Left ventricle myocardium inferior (tissue), 1 donor: ENCODE results near the gene MUSK. TPM values are rescaled to one million over a fixed set of nuclear protein-coding genes. Genes with fewer than 3 reads are reported as not detected.
"Not testable (repeated sequence)": the region's sequence is repeated elsewhere in the genome, so short reads cannot be mapped to it uniquely, and the experiment has no call there.

Source experiments
- DNase-seq: peaks from one replicate; pipeline ENCODE4 v3.0.0-alpha.2; 2020
- H3K27ac ChIP-seq: fragments of 200-600 bp; replicated peaks from 2 replicates; pipeline ENCODE4 v1.8.0; 2021
- H3K27me3 ChIP-seq: fragments of 200-600 bp; 2 replicates; pipeline ENCODE4 v1.8.0; 2021; ENCODE audit warnings: low read depth
- H3K36me3 ChIP-seq: fragments of 200-600 bp; 2 replicates; pipeline ENCODE4 v1.8.0; 2021
- H3K4me1 ChIP-seq: fragments of 200-600 bp; 2 replicates; pipeline ENCODE4 v1.8.0; 2021
- H3K4me3 ChIP-seq: fragments of 200-600 bp; 2 replicates; pipeline ENCODE4 v1.8.0; 2021; ENCODE audit warnings: mild to moderate bottlenecking, moderate library complexity
- H3K9me3 ChIP-seq: fragments of 200-600 bp; replicated peaks from 2 replicates; pipeline ENCODE4 v1.8.0; 2021
- intact Hi-C: fragments of 100-400 bp; cut with micrococcal nuclease; formaldehyde crosslinking; loops from one replicate; pipeline ENCODE4 v1.11.0; 2022
- total RNA-seq: library from RNA; stranded (reverse); fragmentation: NEBNext Ultra II Directional; extraction: Animal tissue kit (Norgen Biotek cat#: 25700); gene quantifications from one replicate; pipeline ENCODE4 v1.2.1, GENCODE V29; 2021
- TF ChIP-seq, protein P1 (sequence below): fragments of 200-600 bp; IDR thresholded peaks from 2 replicates; pipeline ENCODE4 v1.8.0; 2021; ENCODE audit warnings: antibody characterized with exemption, mild to moderate bottlenecking, borderline replicate concordance
- donor health status: DM: no; HTN: yes; CAD: no; lungs with severe emphysema.

MUSK gene
- total RNA-seq, 1 donor from 2014 or later, result 1.5 TPM

DNA sequence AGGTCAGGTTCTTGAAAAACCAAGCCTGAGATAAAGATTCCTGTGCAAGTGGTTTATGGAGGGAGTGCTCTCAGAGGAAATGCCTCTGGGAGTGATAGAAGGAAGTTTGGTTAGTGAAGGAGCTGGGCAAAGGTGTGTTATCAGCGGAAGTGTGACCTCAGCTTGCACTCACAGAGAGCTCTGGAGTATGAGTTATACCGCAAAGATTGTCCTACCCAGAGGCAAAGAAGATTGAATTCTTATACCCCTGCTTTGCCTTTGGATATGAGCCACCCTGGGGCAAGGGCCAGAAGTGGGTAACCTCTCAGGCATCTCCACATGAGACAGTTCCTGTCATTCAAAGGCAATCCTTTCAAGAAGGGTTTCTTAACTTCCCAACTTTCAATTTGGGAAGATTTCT lies 145.6 kb downstream of the MUSK start:
- Histone ChIP-seq H3K36me3 (no peaks in the 10 kb centered on the region), H3K27ac (no peak overlapping the region), H3K27me3 (peaks cover 5% of the 10 kb centered on the region), H3K9me3 (no peaks in the 10 kb centered on the region), H3K4me1 (no peaks in the 10 kb centered on the region), H3K4me3 (no peak overlapping the region)
- intact Hi-C loops, result no loop called here
- no peak for DNase-seq
- TF ChIP-seq, protein P1, sequence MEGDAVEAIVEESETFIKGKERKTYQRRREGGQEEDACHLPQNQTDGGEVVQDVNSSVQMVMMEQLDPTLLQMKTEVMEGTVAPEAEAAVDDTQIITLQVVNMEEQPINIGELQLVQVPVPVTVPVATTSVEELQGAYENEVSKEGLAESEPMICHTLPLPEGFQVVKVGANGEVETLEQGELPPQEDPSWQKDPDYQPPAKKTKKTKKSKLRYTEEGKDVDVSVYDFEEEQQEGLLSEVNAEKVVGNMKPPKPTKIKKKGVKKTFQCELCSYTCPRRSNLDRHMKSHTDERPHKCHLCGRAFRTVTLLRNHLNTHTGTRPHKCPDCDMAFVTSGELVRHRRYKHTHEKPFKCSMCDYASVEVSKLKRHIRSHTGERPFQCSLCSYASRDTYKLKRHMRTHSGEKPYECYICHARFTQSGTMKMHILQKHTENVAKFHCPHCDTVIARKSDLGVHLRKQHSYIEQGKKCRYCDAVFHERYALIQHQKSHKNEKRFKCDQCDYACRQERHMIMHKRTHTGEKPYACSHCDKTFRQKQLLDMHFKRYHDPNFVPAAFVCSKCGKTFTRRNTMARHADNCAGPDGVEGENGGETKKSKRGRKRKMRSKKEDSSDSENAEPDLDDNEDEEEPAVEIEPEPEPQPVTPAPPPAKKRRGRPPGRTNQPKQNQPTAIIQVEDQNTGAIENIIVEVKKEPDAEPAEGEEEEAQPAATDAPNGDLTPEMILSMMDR, result no peak

DNA sequence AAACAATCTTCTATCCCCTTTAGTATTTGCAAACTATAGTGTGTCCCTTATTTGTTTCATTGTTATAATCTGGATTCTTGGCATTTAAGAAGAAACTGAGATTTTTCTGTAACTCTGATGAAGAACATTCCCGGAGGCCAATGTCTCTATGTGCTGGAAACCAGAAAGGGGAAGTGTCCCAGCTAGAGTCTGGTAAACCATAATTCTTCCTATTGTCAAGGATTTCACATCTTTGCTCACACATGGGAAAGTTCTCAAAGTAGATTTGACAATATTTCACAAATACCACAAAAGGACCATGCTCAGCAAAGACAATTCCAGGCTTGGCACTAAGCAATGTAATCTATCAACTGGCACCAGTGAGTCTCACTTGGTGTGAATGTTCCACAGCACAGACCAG lies 146.8 kb downstream of the MUSK start:
- Histone ChIP-seq H3K4me3 (no peak overlapping the region), H3K9me3 (no peaks in the 10 kb centered on the region), H3K4me1 (peaks cover 6% of the 10 kb centered on the region), H3K36me3 (no peaks in the 10 kb centered on the region), H3K27ac (no peak overlapping the region), H3K27me3 (peaks cover 5% of the 10 kb centered on the region)
- intact Hi-C loops, result no loop called here
- TF ChIP-seq, protein P1, result no peak
- DNase-seq, result no peak

DNA sequence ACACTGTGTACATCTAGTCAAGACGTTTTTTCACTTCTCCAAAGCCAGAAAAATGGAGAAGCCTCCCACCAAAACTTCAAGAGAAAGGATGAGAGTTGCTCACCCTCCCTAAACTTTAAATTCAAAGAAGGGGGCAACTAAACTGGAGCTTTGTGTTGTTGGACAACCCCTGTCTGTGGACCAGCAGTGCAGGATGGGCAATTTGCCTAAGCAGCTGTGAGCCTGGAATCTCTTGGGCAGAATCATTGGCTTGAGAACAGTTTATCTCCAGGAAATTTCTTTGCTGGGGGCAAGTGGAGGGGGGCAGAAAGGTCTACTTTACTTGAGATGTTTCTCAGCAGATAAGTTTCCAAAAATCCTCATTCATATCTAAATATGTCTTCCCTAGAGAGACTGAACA lies 151.8 kb downstream of the MUSK start:
- intact Hi-C loops, result no loop called here
- peaks cover 8% of the 10 kb centered on the region for H3K4me1 ChIP-seq
- no peak overlapping the region for H3K27ac ChIP-seq
- DNase-seq, result no peak
- H3K9me3 ChIP-seq, result peaks cover 20% of the 10 kb centered on the region
- H3K4me3 ChIP-seq, result no peak overlapping the region
- TF ChIP-seq, protein P1, result no peak
- H3K36me3 ChIP-seq, result no peaks in the 10 kb centered on the region
- H3K27me3 ChIP-seq, result no peaks in the 10 kb centered on the region

DNA sequence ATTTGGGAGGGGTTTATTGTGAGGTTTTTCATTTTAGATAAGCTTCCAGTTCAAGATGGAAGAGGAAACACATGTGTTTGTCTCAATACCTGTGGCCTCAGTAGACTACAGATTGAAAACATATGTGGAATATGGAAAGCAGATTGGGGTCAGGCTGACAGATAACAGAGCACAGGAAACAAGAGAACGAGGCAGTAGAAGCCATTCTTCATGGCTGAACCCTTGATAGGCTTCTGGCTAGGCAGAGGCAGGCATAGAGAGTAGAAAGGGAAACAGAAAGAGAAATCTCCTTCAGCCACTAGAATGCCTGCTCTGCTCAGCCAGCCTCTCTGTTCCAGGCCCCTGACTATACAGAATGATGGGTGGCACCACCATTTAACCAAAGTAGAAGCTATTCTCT lies 152.5 kb downstream of the MUSK start:
- no peaks in the 10 kb centered on the region for H3K27me3 ChIP-seq
- no peak overlapping the region for H3K27ac ChIP-seq
- H3K4me3 ChIP-seq, result no peak overlapping the region
- intact Hi-C loops, result no loop called here
- no peaks in the 10 kb centered on the region for H3K36me3 ChIP-seq
- peaks cover 8% of the 10 kb centered on the region for H3K4me1 ChIP-seq
- peaks cover 20% of the 10 kb centered on the region for H3K9me3 ChIP-seq
- TF ChIP-seq, protein P1, result no peak
- no peak for DNase-seq

DNA sequence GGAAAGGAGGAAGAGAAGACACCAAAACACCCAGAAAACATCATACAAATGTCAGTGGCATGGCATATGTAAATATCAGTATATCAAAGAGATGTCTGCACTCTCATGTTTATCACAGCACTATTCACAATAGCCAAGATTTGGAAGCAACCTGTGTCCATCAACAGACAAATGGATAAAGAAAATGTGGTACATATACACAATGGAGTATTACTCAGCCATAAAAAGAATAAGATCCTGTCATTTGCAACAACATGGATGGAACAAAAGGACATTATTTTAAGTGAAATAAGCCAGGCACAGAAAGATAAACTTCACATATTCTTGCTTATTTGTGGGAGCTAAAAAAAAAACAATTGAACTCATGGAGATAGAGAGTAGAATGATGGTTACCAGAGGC lies 156.5 kb downstream of the MUSK start:
- H3K27me3 ChIP-seq, DNase-seq, H3K36me3 ChIP-seq, intact Hi-C loops, H3K27ac ChIP-seq, H3K4me1 ChIP-seq, H3K4me3 ChIP-seq: not testable (repeated sequence)
- H3K9me3 ChIP-seq, result peaks cover 20% of the 10 kb centered on the region

DNA sequence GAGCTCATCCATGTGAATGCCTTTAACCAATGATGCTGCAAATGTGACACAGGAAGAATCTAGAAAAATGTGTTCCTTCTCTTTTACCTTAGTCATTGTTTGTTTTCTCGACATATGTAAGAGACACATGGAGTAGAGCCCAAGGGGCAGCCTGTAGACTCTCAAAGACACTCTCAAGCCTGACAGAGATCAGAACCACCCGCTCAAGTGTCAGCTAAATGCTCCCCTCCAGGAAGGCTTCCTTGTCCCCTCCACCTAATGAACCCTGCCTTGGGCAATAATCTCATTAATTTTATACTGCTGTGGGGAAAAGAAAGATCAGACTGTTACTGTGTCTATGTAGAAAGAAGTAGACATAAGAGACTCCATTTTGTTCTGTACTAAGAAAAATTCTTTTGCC lies 157.4 kb downstream of the MUSK start:
- H3K27ac ChIP-seq, result no peak overlapping the region
- H3K36me3 ChIP-seq, result no peaks in the 10 kb centered on the region
- H3K4me3 ChIP-seq, result no peak overlapping the region
- H3K9me3 ChIP-seq, result peaks cover 20% of the 10 kb centered on the region
- TF ChIP-seq, protein P1, result no peak
- intact Hi-C loops, result no loop called here
- no peak for DNase-seq
- no peaks in the 10 kb centered on the region for H3K4me1 ChIP-seq
- no peaks in the 10 kb centered on the region for H3K27me3 ChIP-seq

DNA sequence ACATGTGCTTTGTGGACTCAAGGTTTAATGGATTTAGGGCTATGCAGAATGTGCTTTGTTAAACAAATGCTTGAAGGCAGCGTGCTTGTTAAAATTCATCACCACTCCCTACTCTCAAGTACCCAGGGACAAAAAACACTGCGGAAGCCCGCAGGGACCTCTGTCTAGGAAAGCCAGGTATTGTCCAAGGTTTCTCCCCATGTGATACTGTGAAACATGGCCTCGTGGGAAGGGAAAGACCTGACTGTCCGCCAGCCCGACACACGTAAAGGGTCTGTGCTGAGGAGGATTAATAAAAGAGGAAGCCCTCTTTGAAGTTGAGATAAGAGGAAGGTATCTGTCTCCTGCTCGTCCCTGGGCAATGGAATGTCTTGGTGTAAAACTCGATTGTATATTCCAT lies 157.8 kb downstream of the MUSK start:
- H3K27ac ChIP-seq, H3K27me3 ChIP-seq, H3K36me3 ChIP-seq, intact Hi-C loops, H3K4me3 ChIP-seq, DNase-seq, H3K4me1 ChIP-seq: not testable (repeated sequence)
- H3K9me3 ChIP-seq, result peaks cover 20% of the 10 kb centered on the region
